ENCODE results near the gene NUDT4. TPM values are rescaled to one million over a fixed set of nuclear protein-coding genes. Genes with fewer than 3 reads are reported as not detected.

NUDT4 gene
- total and polyA plus RNA-seq, 10 of the 15 experiments (the other 5 are each of a cell fraction or from before 2014, with no cell fraction given), result 26.6 to 91.6 (median 63.1) TPM

DNA sequence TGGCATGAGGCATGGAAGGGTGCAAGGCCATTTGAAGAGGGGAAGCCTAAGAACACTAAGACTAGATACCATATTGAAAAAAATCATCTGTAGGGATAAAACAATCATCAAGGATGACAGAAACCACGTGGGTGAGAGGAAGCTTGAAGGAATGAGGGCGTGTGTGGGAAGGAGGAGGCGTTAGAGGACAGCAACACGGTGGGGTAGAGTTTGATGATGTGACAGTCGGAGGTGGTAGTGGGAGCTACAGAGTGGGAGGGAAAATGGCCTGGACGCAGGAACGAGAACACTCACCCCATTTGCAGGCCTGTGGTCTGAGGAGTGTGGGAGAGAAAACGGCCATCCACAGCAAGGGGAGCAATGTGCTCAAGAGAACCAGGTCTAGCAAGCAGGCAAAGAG is 25.4 kb upstream of the NUDT4 start:
- Histone ChIP-seq H3K9me3 (replicated peaks; ENCODE audit: control insufficient read depth, insufficient read depth, low read length) (no peaks in the 10 kb centered on the region), H4K20me1 (ENCODE audit: control insufficient read depth, insufficient read depth) (no peaks in the 10 kb centered on the region), H3K4me2 (ENCODE audit: control insufficient read depth, insufficient read depth) (no peak overlapping the region), H3K4me1 (ENCODE audit: control insufficient read depth, insufficient read depth, low read length) (0 out of 2 replicates have a peak, but pooled peaks cover under 1% of the 10 kb centered on the region), H3K27ac (ENCODE audit: control insufficient read depth, insufficient read depth) (no peak overlapping the region), H3K36me3 (ENCODE audit: control insufficient read depth in 2 of 2, insufficient read depth in 2 of 2, low read length in 1 of 2) (no peaks in the 10 kb centered on the region), H3K27me3 (replicated peaks in 1 of 2; ENCODE audit: control insufficient read depth in 2 of 2, insufficient read depth in 2 of 2, low read length in 1 of 2) (no peaks in the 10 kb centered on the region), H2AFZ (ENCODE audit: control insufficient read depth, low read depth, low read length) (no peak overlapping the region), H3K4me3 (no peak overlapping the region), H3K79me2 (ENCODE audit: control insufficient read depth, insufficient read depth, low read length) (no peaks in the 10 kb centered on the region), H3K9ac (ENCODE audit: control insufficient read depth, insufficient read depth, low read length) (no peak overlapping the region)
- no peak for ATAC-seq
- 57% methylated on average over 8 of the region's 8 CpGs for WGBS (ENCODE audit: insufficient coverage, insufficient replicate concordance, low lambda C conversion rate, missing lambda C conversion rate)
- in situ Hi-C loops (cut with MboI), result no loop called here
- no peak for FAIRE-seq
- TF ChIP-seq SRF (IDR thresholded peaks at IDR 0.05; ENCODE audit: low read depth in 2 of 2, low read length in 2 of 2) (no peak), ZNF274 (IDR thresholded peaks at IDR 0.05; ENCODE audit: insufficient read depth, insufficient read length) (no peak), POLR2A (IDR thresholded peaks at IDR 0.05; ENCODE audit: low read depth, low read length) (no peak), SMC3 (IDR thresholded peaks at IDR 0.05; ENCODE audit: borderline replicate concordance, low read length) (no peak), RAD21 (IDR thresholded peaks at IDR 0.05; ENCODE audit: insufficient read depth, low read depth, low read length) (no peak), NFYA (IDR thresholded peaks at IDR 0.05; ENCODE audit: borderline replicate concordance, low read depth, low read length) (no peak), ZNF207 (IDR thresholded peaks at IDR 0.05; ENCODE audit: borderline replicate concordance) (no peak)
- TF ChIP-seq, protein P1, sequence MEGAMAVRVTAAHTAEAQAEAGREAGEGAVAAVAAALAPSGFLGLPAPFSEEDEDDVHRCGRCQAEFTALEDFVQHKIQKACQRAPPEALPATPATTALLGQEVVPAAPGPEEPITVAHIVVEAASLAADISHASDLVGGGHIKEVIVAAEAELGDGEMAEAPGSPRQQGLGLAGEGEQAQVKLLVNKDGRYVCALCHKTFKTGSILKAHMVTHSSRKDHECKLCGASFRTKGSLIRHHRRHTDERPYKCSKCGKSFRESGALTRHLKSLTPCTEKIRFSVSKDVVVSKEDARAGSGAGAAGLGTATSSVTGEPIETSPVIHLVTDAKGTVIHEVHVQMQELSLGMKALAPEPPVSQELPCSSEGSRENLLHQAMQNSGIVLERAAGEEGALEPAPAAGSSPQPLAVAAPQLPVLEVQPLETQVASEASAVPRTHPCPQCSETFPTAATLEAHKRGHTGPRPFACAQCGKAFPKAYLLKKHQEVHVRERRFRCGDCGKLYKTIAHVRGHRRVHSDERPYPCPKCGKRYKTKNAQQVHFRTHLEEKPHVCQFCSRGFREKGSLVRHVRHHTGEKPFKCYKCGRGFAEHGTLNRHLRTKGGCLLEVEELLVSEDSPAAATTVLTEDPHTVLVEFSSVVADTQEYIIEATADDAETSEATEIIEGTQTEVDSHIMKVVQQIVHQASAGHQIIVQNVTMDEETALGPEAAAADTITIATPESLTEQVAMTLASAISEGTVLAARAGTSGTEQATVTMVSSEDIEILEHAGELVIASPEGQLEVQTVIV (IDR thresholded peaks at IDR 0.05; ENCODE audit: borderline replicate concordance, partially characterized antibody), result no peak
- POLR2A ChIA-PET, result no interaction called here
- DNase-seq (ENCODE audit: low read depth, low spot score), result no peak
- intact Hi-C loops (cut with micrococcal nuclease; ENCODE audit: unreplicated experiment), result no loop called here
- no TSS peak for BruUV-seq (replicated peaks)
- SMC1A ChIA-PET (ENCODE audit: uncharacterized antibody, unreplicated experiment), result interaction anchor here (0.9 kb wide), 1 partner anchor 28 kb away, joined by 4 read pairs; no protein-coding TSS in a partner anchor
- RAD21 ChIA-PET (ENCODE audit: unreplicated experiment), result no interaction called here
- CTCF ChIA-PET, result interaction anchor here (1.2 kb wide), 1 partner anchor 39 kb away, joined by 4 read pairs; no protein-coding TSS in a partner anchor

All from GM12878 (cell line).